ENCODE results near the gene URB1. TPM values are rescaled to one million over a fixed set of nuclear protein-coding genes. Genes with fewer than 3 reads are reported as not detected.

The URB1 gene
- total RNA-seq, 1 donor from 2014 or later = 15.5 TPM

- H3K9me3 Mint-ChIP-seq (ENCODE audit: unreplicated experiment) = peaks cover 3% of the 10 kb centered on the region
- peaks cover 6% of the 10 kb centered on the region for H3K36me3 Mint-ChIP-seq (ENCODE audit: unreplicated experiment)
- DNase-seq = no peak
- no peak overlapping the region for H3K4me3 Mint-ChIP-seq (ENCODE audit: unreplicated experiment)
- no peaks in the 10 kb centered on the region for H3K27me3 Mint-ChIP-seq (ENCODE audit: unreplicated experiment)
- H3K27ac Mint-ChIP-seq (ENCODE audit: unreplicated experiment) = no peak overlapping the region
- TF ChIP-seq CTCF (IDR thresholded peaks at IDR 0.05; ENCODE audit: partially characterized antibody, unreplicated experiment) = no peak
- no peaks in the 10 kb centered on the region for H3K4me1 Mint-ChIP-seq (ENCODE audit: low read depth, unreplicated experiment)
Observed at GRCh38 chr21:32388306-32388705, 4.5 kb downstream of the URB1 start.

GRCh38 chr21:32387151-32387550, 5.7 kb downstream of the URB1 start:
- H3K27me3 Mint-ChIP-seq (ENCODE audit: unreplicated experiment) = no peaks in the 10 kb centered on the region
- TF ChIP-seq CTCF (IDR thresholded peaks at IDR 0.05; ENCODE audit: partially characterized antibody, unreplicated experiment) = no peak
- no peak for DNase-seq
- H3K27ac Mint-ChIP-seq (ENCODE audit: unreplicated experiment) = no peak overlapping the region
- H3K4me3 Mint-ChIP-seq (ENCODE audit: unreplicated experiment) = no peak overlapping the region
- H3K36me3 Mint-ChIP-seq (ENCODE audit: unreplicated experiment) = peaks cover 6% of the 10 kb centered on the region
- peaks cover 3% of the 10 kb centered on the region for H3K9me3 Mint-ChIP-seq (ENCODE audit: unreplicated experiment)
- no peaks in the 10 kb centered on the region for H3K4me1 Mint-ChIP-seq (ENCODE audit: low read depth, unreplicated experiment)

GRCh38 chr21:32386195-32386870, 6.5 kb downstream of the URB1 start:
- Mint-ChIP-seq H3K27ac (ENCODE audit: unreplicated experiment) (no peak overlapping the region), H3K9me3 (ENCODE audit: unreplicated experiment) (peaks cover 2% of the 10 kb centered on the region), H3K27me3 (ENCODE audit: unreplicated experiment) (no peaks in the 10 kb centered on the region), H3K36me3 (ENCODE audit: unreplicated experiment) (peaks cover 6% of the 10 kb centered on the region), H3K4me1 (ENCODE audit: low read depth, unreplicated experiment) (no peaks in the 10 kb centered on the region), H3K4me3 (ENCODE audit: unreplicated experiment) (no peak overlapping the region)
- no peak for DNase-seq
- no peak for TF ChIP-seq CTCF (IDR thresholded peaks at IDR 0.05; ENCODE audit: partially characterized antibody, unreplicated experiment)

- H3K36me3 Mint-ChIP-seq (ENCODE audit: unreplicated experiment) = no peaks in the 10 kb centered on the region
- H3K4me1 Mint-ChIP-seq (ENCODE audit: low read depth, unreplicated experiment) = peaks cover 4% of the 10 kb centered on the region
- peaks cover 2% of the 10 kb centered on the region for H3K9me3 Mint-ChIP-seq (ENCODE audit: unreplicated experiment)
- H3K27ac Mint-ChIP-seq (ENCODE audit: unreplicated experiment) = no peak overlapping the region
- H3K4me3 Mint-ChIP-seq (ENCODE audit: unreplicated experiment) = no peak overlapping the region
- no peak for TF ChIP-seq CTCF (IDR thresholded peaks at IDR 0.05; ENCODE audit: partially characterized antibody, unreplicated experiment)
- H3K27me3 Mint-ChIP-seq (ENCODE audit: unreplicated experiment) = peaks cover under 1% of the 10 kb centered on the region
- DNase-seq = no peak
Observed at GRCh38 chr21:32383812-32384211, 9.0 kb downstream of the URB1 start.

- Mint-ChIP-seq H3K27ac (ENCODE audit: unreplicated experiment) (no peak overlapping the region), H3K27me3 (ENCODE audit: unreplicated experiment) (peaks cover 3% of the 10 kb centered on the region), H3K9me3 (ENCODE audit: unreplicated experiment) (no peaks in the 10 kb centered on the region), H3K4me1 (ENCODE audit: low read depth, unreplicated experiment) (peaks cover 11% of the 10 kb centered on the region), H3K36me3 (ENCODE audit: unreplicated experiment) (peaks cover 7% of the 10 kb centered on the region), H3K4me3 (ENCODE audit: unreplicated experiment) (no peak overlapping the region)
- no peak for TF ChIP-seq CTCF (IDR thresholded peaks at IDR 0.05; ENCODE audit: partially characterized antibody, unreplicated experiment)
- DNase-seq = no peak
Observed at GRCh38 chr21:32382108-32382644, 10.6 kb downstream of the URB1 start.

Data from glutamatergic neuron (in vitro differentiated cells).